GM12878 (cell line): ENCODE data around the gene UBE2C. TPM values are rescaled to one million over a fixed set of nuclear protein-coding genes. Genes with fewer than 3 reads are reported as not detected.

ENCODE experiments used
- ATAC-seq: fragments of 200-7000 bp; cut with Tn5 transposase; 3 replicates; pipeline ENCODE4 v1.9.1; 2020; ENCODE audit warnings: mild to moderate bottlenecking, moderate library complexity
- BruUV-seq: library from RNA; stranded (reverse); fragments of 400-500 nt; replicated peaks from 2 replicates; lab custom pipeline; 2021; lab: Mats Ljungman, UMichigan
- CTCF ChIA-PET: fragments of 300-600 bp; sonication (Branson Sonifier 250); formaldehyde crosslinking; extraction: SDS; loops from one replicate; lab custom pipeline; 2021; ENCODE audit warnings: inconsistent platforms; lab: Yijun Ruan, JAX
- POLR2A ChIA-PET: fragments of 350-600 bp; formaldehyde crosslinking; extraction: SDS; loops from one replicate; lab custom pipeline; 2021; ENCODE audit warnings: inconsistent platforms; lab: Charles Lee
- RAD21 ChIA-PET: fragments of 300-600 bp; sonication (Branson Sonifier 250); formaldehyde crosslinking; loops from one replicate; lab custom pipeline; 2023; ENCODE audit warnings: antibody characterized with exemption; ENCODE audit not compliant: unreplicated experiment; lab: Charles Lee
- SMC1A ChIA-PET: fragments of 300-600 bp; sonication (Branson Sonifier 250); formaldehyde crosslinking; loops from one replicate; lab custom pipeline; 2023; ENCODE audit not compliant: unreplicated experiment, uncharacterized antibody; lab: Charles Lee
- DNase-seq: peaks from one replicate; pipeline ENCODE4 v3.0.0-alpha.2; 2011; ENCODE audit warnings: low read depth, low spot score
- FAIRE-seq: peaks from 3 replicates; lab custom pipeline; 2011; peaks lifted over from hg19 to GRCh38; lab: Jason Lieb, UNC
- H2AFZ ChIP-seq: 2 replicates; pipeline ENCODE4 v1.6.0; 2011; ENCODE audit warnings: low read depth, low read length, control low read depth; ENCODE audit not compliant: control insufficient read depth
- H3K27ac ChIP-seq: 2 replicates; pipeline ENCODE4 v1.5.1; 2011; ENCODE audit warnings: control low read depth; ENCODE audit not compliant: control insufficient read depth, insufficient read depth
- H3K27me3 ChIP-seq, 2 experiments: replicated peaks in 1 of 2; 2 replicates each; pipeline versions ENCODE4 v1.6.0 to v1.6.1; 2011; ENCODE audit warnings: low read length in 1 of 2; ENCODE audit not compliant: control insufficient read depth in 2 of 2, insufficient read depth in 2 of 2
- H3K36me3 ChIP-seq, 2 experiments: 2 replicates each; pipeline ENCODE4 v1.5.1; 2011; ENCODE audit warnings: low read length in 1 of 2; ENCODE audit not compliant: control insufficient read depth in 2 of 2, insufficient read depth in 2 of 2
- H3K4me1 ChIP-seq: 2 replicates; pipeline ENCODE4 v1.6.1; 2011; ENCODE audit warnings: mild to moderate bottlenecking, low read length, moderate library complexity, mixed read lengths; ENCODE audit not compliant: control insufficient read depth, insufficient read depth
- H3K4me2 ChIP-seq: 2 replicates; pipeline ENCODE4 v1.6.0; 2011; ENCODE audit warnings: control low read depth; ENCODE audit not compliant: control insufficient read depth, insufficient read depth
- H3K4me3 ChIP-seq: fragments of 200-600 bp; sonication (generic); 2 replicates; pipeline ENCODE4 v1.5.1; 2016
- H3K79me2 ChIP-seq: 2 replicates; pipeline ENCODE4 v1.6.0; 2011; ENCODE audit warnings: low read length; ENCODE audit not compliant: control insufficient read depth, insufficient read depth
- H3K9ac ChIP-seq: 2 replicates; pipeline ENCODE4 v1.8.0; 2011; ENCODE audit warnings: low read length, control low read depth, mixed read lengths; ENCODE audit not compliant: control insufficient read depth, insufficient read depth
- H3K9me3 ChIP-seq: replicated peaks from 3 replicates; pipeline ENCODE4 v1.5.1; 2011; ENCODE audit warnings: mild to moderate bottlenecking, low read length; ENCODE audit not compliant: control insufficient read depth, insufficient read depth
- H4K20me1 ChIP-seq: 2 replicates; pipeline ENCODE4 v1.6.0; 2011; ENCODE audit not compliant: control insufficient read depth, insufficient read depth
- BCL11A ChIP-seq: IDR thresholded peaks from 2 replicates; pipeline ENCODE4 v1.6.1; 2011; ENCODE audit warnings: low read depth, low read length
- HDGF ChIP-seq: fragments of 450-650 bp; IDR thresholded peaks from 2 replicates; pipeline ENCODE4 v1.6.1; 2016; ENCODE audit warnings: antibody characterized with exemption
- KAT2A ChIP-seq: conservative IDR thresholded peaks from 2 replicates; pipeline ENCODE4 v1.6.1; 2011; ENCODE audit warnings: low read depth, low read length; ENCODE audit not compliant: control insufficient read depth
- NFIC ChIP-seq: IDR thresholded peaks from 2 replicates; pipeline ENCODE4 v1.6.1; 2012; ENCODE audit warnings: low read depth, mild to moderate bottlenecking, inconsistent platforms, low read length, moderate library complexity
- TCF3 ChIP-seq: IDR thresholded peaks from 2 replicates; pipeline ENCODE4 v1.6.1; 2012; ENCODE audit warnings: low read depth, mild to moderate bottlenecking, low read length, borderline replicate concordance; ENCODE audit not compliant: insufficient read depth
- WRNIP1 ChIP-seq: IDR thresholded peaks from 2 replicates; pipeline ENCODE4 v1.6.1; 2011; ENCODE audit warnings: low read depth, low read length, improper control_type of control experiment, borderline replicate concordance
- ZSCAN29 ChIP-seq: fragments of 450-650 bp; IDR thresholded peaks from 2 replicates; pipeline ENCODE4 v1.6.1; 2017; ENCODE audit warnings: mild to moderate bottlenecking, moderate library complexity
- WGBS: methylation state at CpG from one replicate; pipeline ENCODE4 v1.1.6; 2016; ENCODE audit warnings: low lambda C conversion rate; ENCODE audit not compliant: insufficient replicate concordance, insufficient coverage; ENCODE audit errors: missing lambda C conversion rate; 5-methylcytosine and 5-hydroxymethylcytosine counted together
- in situ Hi-C: fragments of 300-500 bp; cut with MboI; formaldehyde crosslinking; loops from 9 replicates; pipeline ENCODE4 v1.14.3; 2018; ENCODE audit warnings: mixed read lengths
- intact Hi-C: fragments of 100-400 bp; cut with micrococcal nuclease; formaldehyde crosslinking; loops from one replicate; pipeline ENCODE4 v1.14.2; 2022; ENCODE audit not compliant: unreplicated experiment
- polyA plus RNA-seq, 11 experiments: library from polyadenylated mRNA; depleted of rRNA in 4 of 11; unstranded in 6 of 11; stranded (reverse) in 5 of 11; fragments of >200 nt; fragmentation: Nextera tagmentation in 4 of 11; fragmentation: Illumina TruSeq in 1 of 11; extraction: Ambion mirVana in 4 of 11; extraction: Trizol in 1 of 11; gene quantifications; 1 replicate in 1 of 11; 2 replicates in 10 of 11; pipeline versions ENCODE4 v1.2.1 to v1.2.3, GENCODE V29; 2011 to 2016; ENCODE audit warnings: inconsistent platforms in 2 of 11, missing spikeins in 2 of 11, low read depth in 1 of 11
- total RNA-seq, 4 experiments: library from RNA; depleted of rRNA in 3 of 4; stranded (reverse); fragments of >200 nt in 3 of 4; fragmentation: Illumina TruSeq in 1 of 4; extraction: Trizol in 1 of 4; gene quantifications; 2 replicates each; pipeline versions ENCODE4 v1.2.1 to v1.2.3, GENCODE V29; 2013 to 2021
- TF ChIP-seq, protein P1 (sequence below): IDR thresholded peaks from 2 replicates; pipeline ENCODE4 v1.6.1; 2011; ENCODE audit warnings: low read depth, mild to moderate bottlenecking, low read length, moderate library complexity, borderline replicate concordance; ENCODE audit errors: extremely low read depth
- TF ChIP-seq, protein P2 (sequence below): IDR thresholded peaks from 2 replicates; pipeline ENCODE4 v1.6.1; 2012; ENCODE audit warnings: mild to moderate bottlenecking, low read depth, low read length
- TF ChIP-seq, protein P3 (sequence below): IDR thresholded peaks from 2 replicates; pipeline ENCODE4 v1.6.1; 2012; ENCODE audit warnings: low read depth, low read length, improper control_type of control experiment
- TF ChIP-seq, protein P4 (sequence below): fragments of 450-650 bp; conservative IDR thresholded peaks from 2 replicates; pipeline ENCODE4 v1.6.1; 2017; ENCODE audit warnings: mild to moderate bottlenecking, moderate library complexity

Gene UBE2C
- total and polyA plus RNA-seq, 10 of the 15 experiments (the other 5 are each of a cell fraction or from before 2014, with no cell fraction given): 86.2 to 412 (median 176) TPM

DNA sequence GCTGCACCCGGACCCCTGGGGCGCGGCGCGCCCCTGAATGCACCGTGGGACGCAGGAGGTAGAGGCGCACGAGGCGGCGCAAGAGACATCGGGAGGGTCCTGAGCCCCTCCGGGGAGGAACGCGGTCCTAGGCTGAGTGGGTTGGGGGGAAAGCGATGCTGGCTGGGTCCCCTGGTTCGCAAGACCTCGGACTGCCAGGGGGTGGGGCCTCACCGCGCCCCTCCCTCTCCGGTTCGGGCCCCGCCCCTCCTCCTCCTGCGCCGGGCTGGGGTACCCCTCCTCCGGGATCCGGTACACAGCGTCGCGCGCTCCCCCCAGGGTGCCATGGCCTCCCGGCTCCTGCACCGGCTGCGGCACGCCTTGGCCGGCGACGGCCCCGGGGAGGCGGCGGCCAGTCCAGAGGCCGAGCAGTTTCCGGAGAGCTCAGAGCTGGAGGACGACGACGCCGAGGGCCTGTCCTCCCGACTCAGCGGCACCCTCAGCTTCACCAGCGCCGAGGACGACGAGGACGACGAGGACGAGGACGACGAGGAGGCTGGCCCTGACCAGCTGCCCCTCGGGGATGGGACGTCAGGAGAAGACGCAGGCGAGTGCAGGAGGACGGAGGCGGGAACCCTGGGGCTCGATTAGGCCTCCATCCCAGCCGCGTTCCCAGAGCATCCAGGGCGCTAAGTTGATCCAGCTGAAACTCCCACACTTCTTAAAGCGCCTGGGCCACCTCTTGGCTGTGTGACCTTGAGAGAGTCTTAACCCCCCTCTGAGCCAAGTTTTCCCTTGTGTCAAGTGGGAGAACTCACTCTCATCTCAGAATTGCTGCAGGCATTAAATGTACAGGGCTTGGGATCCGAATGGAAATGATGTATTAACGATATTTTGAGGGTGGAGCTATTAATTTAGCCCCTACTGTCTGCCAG lies 21.7 kb downstream of the UBE2C start (continued):
- TF ChIP-seq, protein P1, sequence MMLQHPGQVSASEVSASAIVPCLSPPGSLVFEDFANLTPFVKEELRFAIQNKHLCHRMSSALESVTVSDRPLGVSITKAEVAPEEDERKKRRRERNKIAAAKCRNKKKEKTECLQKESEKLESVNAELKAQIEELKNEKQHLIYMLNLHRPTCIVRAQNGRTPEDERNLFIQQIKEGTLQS: no peak
- TF ChIP-seq HDGF: no peak
- TF ChIP-seq NFIC: no peak
- no peak for TF ChIP-seq TCF3
- TF ChIP-seq WRNIP1: no peak
- no peak for TF ChIP-seq KAT2A
- no peak for TF ChIP-seq BCL11A

DNA sequence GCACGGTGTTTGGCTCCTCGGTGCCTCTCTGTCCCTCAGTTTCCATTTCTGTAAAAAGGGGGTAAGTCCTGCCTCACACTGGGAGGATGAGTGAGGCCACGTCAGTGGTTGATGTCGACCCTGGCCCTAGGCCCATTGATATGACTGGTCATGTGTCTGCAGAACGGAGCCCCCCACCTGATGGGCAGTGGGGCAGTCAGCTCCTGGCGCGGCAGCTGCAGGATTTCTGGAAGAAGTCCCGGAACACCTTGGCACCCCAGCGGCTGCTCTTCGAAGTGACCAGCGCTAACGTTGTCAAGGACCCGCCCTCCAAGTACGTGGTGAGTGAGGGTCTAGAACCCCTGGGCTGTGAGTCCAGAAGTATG lies 22.3 kb downstream of the UBE2C start:
- WGBS: 91% methylated on average over 14 of the region's 14 CpGs
- BruUV-seq: no TSS peak
- ATAC-seq (no peak), DNase-seq (no peak), FAIRE-seq (no peak)
- Histone ChIP-seq H3K27ac (no peak overlapping the region), H3K27me3 (no peaks in the 10 kb centered on the region), H3K36me3 (no peaks in the 10 kb centered on the region), H3K4me2 (peak overlapping the region; percentile 99; the same call in 1 of the 2 replicates), H3K9me3 (no peaks in the 10 kb centered on the region), H4K20me1 (no peaks in the 10 kb centered on the region), H3K9ac (no peak overlapping the region), H3K4me3 (no peak overlapping the region), H3K4me1 (peaks cover 3% of the 10 kb centered on the region), H3K79me2 (no peaks in the 10 kb centered on the region), H2AFZ (no peak overlapping the region)
- RAD21 ChIA-PET: no interaction called here
- intact Hi-C loops (no loop called here), in situ Hi-C loops (no loop called here)
- SMC1A ChIA-PET: no interaction called here
- CTCF ChIA-PET: interaction anchor here (1.6 kb wide), 1 partner anchor 17 kb away, joined by 4 read pairs; no protein-coding TSS in a partner anchor
- POLR2A ChIA-PET: no interaction called here
- TF ChIP-seq ZSCAN29: no peak
- TF ChIP-seq, protein P2, sequence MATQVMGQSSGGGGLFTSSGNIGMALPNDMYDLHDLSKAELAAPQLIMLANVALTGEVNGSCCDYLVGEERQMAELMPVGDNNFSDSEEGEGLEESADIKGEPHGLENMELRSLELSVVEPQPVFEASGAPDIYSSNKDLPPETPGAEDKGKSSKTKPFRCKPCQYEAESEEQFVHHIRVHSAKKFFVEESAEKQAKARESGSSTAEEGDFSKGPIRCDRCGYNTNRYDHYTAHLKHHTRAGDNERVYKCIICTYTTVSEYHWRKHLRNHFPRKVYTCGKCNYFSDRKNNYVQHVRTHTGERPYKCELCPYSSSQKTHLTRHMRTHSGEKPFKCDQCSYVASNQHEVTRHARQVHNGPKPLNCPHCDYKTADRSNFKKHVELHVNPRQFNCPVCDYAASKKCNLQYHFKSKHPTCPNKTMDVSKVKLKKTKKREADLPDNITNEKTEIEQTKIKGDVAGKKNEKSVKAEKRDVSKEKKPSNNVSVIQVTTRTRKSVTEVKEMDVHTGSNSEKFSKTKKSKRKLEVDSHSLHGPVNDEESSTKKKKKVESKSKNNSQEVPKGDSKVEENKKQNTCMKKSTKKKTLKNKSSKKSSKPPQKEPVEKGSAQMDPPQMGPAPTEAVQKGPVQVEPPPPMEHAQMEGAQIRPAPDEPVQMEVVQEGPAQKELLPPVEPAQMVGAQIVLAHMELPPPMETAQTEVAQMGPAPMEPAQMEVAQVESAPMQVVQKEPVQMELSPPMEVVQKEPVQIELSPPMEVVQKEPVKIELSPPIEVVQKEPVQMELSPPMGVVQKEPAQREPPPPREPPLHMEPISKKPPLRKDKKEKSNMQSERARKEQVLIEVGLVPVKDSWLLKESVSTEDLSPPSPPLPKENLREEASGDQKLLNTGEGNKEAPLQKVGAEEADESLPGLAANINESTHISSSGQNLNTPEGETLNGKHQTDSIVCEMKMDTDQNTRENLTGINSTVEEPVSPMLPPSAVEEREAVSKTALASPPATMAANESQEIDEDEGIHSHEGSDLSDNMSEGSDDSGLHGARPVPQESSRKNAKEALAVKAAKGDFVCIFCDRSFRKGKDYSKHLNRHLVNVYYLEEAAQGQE: no peak
- TF ChIP-seq, protein P3, sequence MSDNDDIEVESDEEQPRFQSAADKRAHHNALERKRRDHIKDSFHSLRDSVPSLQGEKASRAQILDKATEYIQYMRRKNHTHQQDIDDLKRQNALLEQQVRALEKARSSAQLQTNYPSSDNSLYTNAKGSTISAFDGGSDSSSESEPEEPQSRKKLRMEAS: no peak
- TF ChIP-seq, protein P4, sequence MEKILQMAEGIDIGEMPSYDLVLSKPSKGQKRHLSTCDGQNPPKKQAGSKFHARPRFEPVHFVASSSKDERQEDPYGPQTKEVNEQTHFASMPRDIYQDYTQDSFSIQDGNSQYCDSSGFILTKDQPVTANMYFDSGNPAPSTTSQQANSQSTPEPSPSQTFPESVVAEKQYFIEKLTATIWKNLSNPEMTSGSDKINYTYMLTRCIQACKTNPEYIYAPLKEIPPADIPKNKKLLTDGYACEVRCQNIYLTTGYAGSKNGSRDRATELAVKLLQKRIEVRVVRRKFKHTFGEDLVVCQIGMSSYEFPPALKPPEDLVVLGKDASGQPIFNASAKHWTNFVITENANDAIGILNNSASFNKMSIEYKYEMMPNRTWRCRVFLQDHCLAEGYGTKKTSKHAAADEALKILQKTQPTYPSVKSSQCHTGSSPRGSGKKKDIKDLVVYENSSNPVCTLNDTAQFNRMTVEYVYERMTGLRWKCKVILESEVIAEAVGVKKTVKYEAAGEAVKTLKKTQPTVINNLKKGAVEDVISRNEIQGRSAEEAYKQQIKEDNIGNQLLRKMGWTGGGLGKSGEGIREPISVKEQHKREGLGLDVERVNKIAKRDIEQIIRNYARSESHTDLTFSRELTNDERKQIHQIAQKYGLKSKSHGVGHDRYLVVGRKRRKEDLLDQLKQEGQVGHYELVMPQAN: no peak
